ENCODE data around the gene APOA1.
"Not testable (repeated sequence)": the region's sequence is repeated elsewhere in the genome, so short reads cannot be mapped to it uniquely, and the experiment has no call there.

Gene APOA1

DNA sequence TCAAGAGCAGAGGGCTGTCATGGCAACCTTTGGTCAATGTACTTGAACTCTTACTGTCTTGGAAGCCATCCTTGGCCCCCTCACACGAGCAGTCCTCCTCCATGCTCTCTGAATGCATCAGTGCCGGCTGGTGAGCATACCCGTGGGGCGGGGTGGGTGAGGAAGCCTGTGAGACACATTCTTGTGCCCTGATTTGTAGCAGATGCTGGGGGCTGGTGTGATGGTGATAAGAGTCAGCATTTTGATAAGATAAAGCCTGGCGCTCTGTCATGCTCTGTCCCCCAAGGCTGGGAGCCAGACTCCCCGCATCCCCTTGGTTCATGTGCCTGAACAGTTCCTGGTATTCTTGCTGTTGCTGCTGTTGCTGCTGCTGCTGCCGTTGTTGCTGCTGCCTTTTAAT is 20.5 kb upstream of the APOA1 start:
- no peak for ATAC-seq
- no peak for DNase-seq

GRCh38 chr11:116857316-116857715 is 19.9 kb upstream of the APOA1 start:
- ATAC-seq: no peak
- DNase-seq: no peak

DNA sequence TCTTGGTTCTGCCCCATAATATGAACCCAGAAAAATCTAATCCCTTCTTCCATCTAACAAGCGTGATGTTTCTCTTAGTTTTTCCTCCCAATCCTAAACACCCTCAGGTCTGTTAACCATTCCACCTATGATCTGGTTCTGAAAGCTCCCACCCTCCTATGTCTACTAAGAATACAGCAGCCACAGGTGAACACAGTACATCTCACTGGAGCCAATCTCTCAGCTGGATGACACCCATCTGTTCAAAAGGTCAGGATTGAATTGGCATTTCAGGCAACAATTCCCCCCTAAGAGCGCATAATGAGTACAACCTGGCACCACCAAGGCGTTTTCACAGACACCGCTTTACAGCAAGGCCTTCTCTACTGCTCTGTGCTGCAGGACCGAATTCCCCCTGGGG is 19.0 kb upstream of the APOA1 start:
- DNase-seq: no peak
- no peak for ATAC-seq

DNA sequence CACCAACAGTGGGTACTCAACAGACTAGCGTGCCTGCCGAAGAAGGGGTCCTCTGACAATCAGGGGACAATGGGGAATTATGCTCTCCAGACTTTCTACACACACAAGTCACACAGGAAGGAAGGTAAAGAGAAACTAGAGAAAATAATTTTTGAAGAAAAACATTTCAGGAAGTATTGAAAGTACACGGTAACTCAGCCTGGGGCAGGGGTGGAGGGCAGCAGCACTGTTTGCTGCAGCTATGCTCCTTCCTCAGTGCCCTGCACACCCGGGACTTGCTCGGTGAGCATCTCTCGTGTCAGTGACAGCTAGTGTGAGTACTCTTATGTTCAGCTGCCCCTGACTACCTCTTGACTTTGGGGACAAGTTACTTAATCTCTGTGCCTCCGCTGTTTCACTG is 18.0 kb upstream of the APOA1 start:
- ATAC-seq (no peak), DNase-seq (no peak)

GRCh38 chr11:116853461-116854073 is 16.1 kb upstream of the APOA1 start:
- DNase-seq (peak; percentile 54), ATAC-seq (peak; percentile 96)

- peak; percentile 55 for ATAC-seq
- no peak for DNase-seq
Observed at GRCh38 chr11:116852261-116853031, 15.0 kb upstream of the APOA1 start.

- no peak for ATAC-seq
- DNase-seq: peak; percentile 57
Observed at GRCh38 chr11:116851626-116852025, 14.2 kb upstream of the APOA1 start.

DNA sequence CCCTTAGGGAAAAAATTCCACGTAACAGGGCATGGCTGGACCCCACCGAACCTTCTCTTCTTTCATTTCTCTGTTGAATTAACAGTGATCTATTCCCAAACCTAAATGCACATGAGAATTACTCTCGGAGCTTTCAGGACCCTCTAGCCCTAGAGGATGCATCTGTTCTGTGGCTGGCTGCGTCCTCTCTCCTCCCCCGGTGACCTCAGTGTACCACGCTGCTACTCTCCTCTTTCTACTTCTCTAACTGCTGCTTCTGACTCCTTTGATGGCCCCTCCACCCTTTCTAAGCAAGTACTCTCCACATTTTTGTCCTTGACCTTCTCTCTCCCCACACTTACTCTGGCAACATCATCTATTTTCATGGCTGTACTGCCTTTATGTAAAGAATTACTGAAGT is 12.1 kb upstream of the APOA1 start:
- ATAC-seq: no peak
- no peak for DNase-seq

GRCh38 chr11:116849060-116849459 is 11.6 kb upstream of the APOA1 start:
- ATAC-seq (no peak), DNase-seq (no peak)

DNA sequence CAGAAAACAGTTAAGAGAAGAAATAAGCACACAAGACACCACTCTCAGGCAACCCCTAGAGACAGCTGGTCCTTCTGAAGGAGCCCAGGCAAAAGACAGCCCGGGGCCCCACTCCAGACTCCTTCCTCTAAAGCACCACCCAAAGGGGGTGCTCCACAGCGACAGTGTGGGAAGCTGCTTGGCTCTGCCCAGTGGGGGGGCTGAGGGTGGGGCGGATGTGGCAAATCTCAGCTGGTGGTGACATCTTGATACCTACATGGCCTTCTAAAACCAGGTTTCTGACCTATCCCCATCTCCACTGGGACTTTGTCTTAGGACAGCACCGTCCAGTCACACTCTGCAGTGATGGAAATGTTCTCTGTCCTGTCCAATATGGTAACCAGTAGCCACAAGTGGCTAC is 10.2 kb upstream of the APOA1 start:
- no peak for ATAC-seq

GRCh38 chr11:116844722-116845121 is 7.3 kb upstream of the APOA1 start:
- DNase-seq (no peak), ATAC-seq (no peak)

More for the DNA sequence above, 10.2 kb upstream of the APOA1 start:
- no peak for DNase-seq

GRCh38 chr11:116843661-116844060 is 6.2 kb upstream of the APOA1 start:
- no peak for DNase-seq
- ATAC-seq: no peak

- ATAC-seq (no peak), DNase-seq (no peak)
Observed at GRCh38 chr11:116842909-116843308, 5.5 kb upstream of the APOA1 start.

DNA sequence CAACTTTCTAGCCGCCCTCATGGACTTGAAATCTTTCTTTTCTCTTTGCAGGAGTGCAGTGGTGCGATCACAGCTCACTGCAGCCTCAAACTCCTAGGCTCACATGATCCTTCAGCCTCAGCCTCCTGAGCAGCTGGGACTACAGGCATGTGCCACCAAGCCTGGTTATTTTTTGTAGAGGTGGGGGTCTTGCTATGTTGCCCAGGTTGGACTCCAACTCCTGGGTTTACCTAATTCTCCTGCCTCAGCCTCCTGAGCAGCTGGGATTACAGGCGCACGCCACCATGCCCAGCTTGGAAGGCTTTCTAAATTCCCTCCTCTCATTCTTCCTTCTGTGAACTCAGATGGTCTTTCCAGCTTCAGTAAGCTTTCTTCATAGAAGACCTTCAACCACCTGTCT is 4.7 kb upstream of the APOA1 start:
- DNase-seq: no peak
- no peak for ATAC-seq

GRCh38 chr11:116840746-116841296 is 3.4 kb upstream of the APOA1 start:
- DNase-seq: no peak
- ATAC-seq: no peak

- DNase-seq: no peak
- no peak for ATAC-seq
Observed at GRCh38 chr11:116840224-116840745, 2.9 kb upstream of the APOA1 start.

DNA sequence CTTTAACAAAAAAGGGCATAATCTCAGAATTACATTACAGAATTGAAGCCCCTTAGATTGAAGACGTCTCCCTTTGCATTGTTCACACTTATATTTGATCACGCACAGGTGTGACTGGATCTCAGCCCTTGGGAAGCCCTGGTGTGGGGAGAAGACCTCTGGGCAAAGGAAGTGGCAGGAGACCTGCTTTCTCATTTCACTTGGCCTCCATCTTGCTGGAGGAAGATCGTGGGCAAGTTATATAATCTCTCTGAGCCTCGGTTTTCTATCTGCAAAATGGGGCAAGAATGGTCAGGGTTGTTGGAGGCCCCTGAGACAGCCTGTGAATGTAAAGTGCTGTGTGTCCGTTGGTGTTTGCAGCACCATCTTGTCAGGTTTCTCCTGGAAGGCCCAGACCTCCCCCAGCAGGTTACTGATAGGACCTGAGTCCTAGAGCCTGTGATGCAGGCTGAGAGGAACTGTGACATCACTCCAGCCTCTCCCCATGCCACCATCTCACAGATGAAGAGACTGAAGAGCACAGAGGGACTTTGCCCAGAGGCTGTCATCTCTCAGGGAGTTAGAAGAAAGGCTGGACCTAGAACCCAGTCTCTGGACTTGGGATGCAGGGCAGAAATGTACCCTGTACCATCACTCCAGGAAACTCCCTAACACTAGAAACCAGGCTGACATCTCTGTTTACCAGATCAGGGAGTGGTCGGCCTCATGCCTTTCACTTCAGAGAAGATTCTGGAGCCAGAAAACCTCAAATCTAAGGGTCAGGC is 1.1 kb upstream of the APOA1 start:
- no peak for DNase-seq
- no peak for ATAC-seq

DNA sequence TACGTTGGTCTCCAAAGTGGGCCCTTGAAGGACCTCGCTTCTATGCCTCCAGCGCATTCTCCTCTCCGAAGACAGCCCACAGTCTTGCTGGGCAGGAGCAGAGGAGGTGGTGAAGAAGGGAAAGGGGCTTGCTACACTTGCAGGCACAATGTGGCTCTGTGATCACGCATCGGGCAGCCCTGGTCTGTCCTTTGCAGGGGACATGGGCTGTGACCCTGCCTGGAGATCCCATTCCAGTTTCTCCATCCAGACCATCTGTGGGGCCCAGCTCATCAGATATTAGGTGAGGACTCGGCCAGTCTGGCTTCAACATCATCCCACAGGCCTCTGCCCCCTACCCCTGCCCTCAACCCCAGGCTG is 810 bp downstream of the APOA1 start:
- no peak for DNase-seq
- ATAC-seq: no peak

- peak; percentile 90 for ATAC-seq
- peak; percentile 83 for DNase-seq
Observed at GRCh38 chr11:116835791-116836631, 1.4 kb downstream of the APOA1 start.

DNA sequence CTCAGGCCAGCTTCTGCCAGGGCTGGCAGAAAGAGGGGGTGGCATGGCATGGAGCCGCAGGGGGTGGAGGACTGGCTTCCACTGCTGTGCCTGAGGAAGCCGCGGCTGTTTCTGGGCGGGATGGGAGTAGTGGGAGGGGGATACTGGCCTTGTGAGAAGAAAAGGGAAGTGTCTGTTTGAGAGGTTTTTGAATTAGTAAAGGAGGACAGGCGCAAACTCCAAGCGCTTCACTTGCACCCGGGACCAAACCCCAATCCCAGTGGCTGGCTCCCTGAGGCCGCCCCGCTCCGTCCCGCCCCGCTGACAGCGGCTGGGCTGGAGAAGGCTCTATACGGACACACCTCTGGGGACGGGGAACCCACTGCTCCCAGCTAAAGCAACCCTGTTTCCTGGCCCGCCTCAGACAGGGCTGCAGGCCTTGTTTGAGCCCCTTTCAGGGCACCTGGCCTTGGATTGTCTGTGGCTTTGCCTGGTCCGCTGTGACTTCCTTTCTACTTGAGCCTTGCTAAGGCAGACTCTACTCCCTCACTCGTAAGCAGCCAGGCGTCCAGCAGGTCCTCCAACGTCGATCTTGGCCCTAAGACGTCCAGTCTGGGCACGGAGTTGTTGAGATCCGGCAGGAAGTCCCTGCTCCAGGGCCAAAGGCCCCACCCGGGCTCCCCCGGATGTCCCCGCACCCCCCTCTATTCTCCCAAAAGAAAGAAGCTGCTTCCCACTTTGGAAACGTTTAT is 2.2 kb downstream of the APOA1 start:
- ATAC-seq: no peak
- DNase-seq: no peak

GRCh38 chr11:116834535-116835041 is 2.8 kb downstream of the APOA1 start:
- not testable (repeated sequence) for ATAC-seq, DNase-seq

Measured in stimulated activated naive CD8-positive, alpha-beta T cell treated with anti-CD3 and anti-CD28 coated beads, Interleukin-15, Interleukin-2, amounts not matched to agents 100 U/mL and 50 U/mL, for 24 hours (primary cell).